ENCODE data around the gene C5. TPM values are rescaled to one million over a fixed set of nuclear protein-coding genes. Genes with fewer than 3 reads are reported as not detected.

C5 gene
- total and polyA plus RNA-seq, 2 experiments from 2014 or later, result 0.31 TPM; not detected in 1

- Histone ChIP-seq H3K4me2 (no peak overlapping the region), H3K4me3 (no peak overlapping the region), H3K27ac (ENCODE audit: low read depth) (no peak overlapping the region), H3F3A (replicated peaks; ENCODE audit: low read depth) (no peaks in the 10 kb centered on the region), H3K79me2 (replicated peaks; ENCODE audit: insufficient read depth) (no peaks in the 10 kb centered on the region), H3K9me2 (ENCODE audit: insufficient read depth) (no peaks in the 10 kb centered on the region), H4K20me1 (replicated peaks; ENCODE audit: insufficient read depth) (no peaks in the 10 kb centered on the region), H2AFZ (peak overlapping the region; percentile 72), H3K4me1 (ENCODE audit: insufficient read depth) (no peaks in the 10 kb centered on the region), H3K27me3 (ENCODE audit: insufficient read depth) (no peaks in the 10 kb centered on the region), H3K36me3 (ENCODE audit: insufficient read depth) (no peaks in the 10 kb centered on the region)
- peak; percentile 99 for ATAC-seq
- peak; percentile 87 for DNase-seq (ENCODE audit: low spot score)
- Mint-ChIP-seq H3K27ac (no peak overlapping the region; the same call in 1 of the 2 replicates), H3K4me1 (peaks cover 5% of the 10 kb centered on the region; the same call in 2 of the 3 replicates), H3K9me3 (no peaks in the 10 kb centered on the region), H3K4me3 (no peak overlapping the region), H3K27me3 (ENCODE audit: insufficient read depth, low read depth, poor library complexity) (peaks cover 4% of the 10 kb centered on the region), H3K36me3 (ENCODE audit: low read depth) (no peaks in the 10 kb centered on the region)
- TF ChIP-seq ZNF462 (CRISPR knock-in tag; IDR thresholded peaks at IDR 0.05) (peak; percentile 11; the same call in 1 of the 2 replicates), CTCF (conservative IDR thresholded peaks at IDR 0.05; ENCODE audit: low read depth in 2 of 2) (peak; percentile 52 to 70), NANOG (IDR thresholded peaks at IDR 0.05; ENCODE audit: borderline replicate concordance) (no peak)
Measured at GRCh38 chr9:121055642-121056143, 5.6 kb upstream of the C5 start.

DNA sequence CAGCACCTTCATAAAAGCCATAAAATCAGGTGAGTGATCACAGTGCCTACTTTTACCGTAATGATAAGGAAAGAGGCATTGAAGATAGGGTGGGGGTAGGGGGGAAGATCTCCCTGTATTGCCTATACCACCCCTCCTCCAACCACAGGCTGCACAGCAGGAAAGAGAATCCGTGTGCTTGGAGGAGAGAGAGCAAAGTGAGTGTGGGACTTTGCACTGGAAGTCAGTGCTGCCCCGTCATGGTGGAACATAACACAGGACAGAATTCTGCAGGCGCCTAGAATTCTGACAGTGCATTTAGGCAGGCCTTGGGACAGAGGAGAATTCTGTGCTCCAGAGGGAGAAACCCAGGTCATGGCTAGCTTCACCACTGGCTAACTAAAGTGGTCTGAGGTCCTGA lies 3.5 kb upstream of the C5 start:
- H3K79me2 ChIP-seq (replicated peaks; ENCODE audit: insufficient read depth), result no peaks in the 10 kb centered on the region
- no peaks in the 10 kb centered on the region for H3K36me3 ChIP-seq (ENCODE audit: insufficient read depth)
- DNase-seq (ENCODE audit: low spot score), result no peak
- H3K4me3 ChIP-seq, result no peak overlapping the region
- Mint-ChIP-seq H3K4me1 (peaks cover 12% of the 10 kb centered on the region; the same call in 2 of the 3 replicates), H3K9me3 (no peaks in the 10 kb centered on the region), H3K27ac (no peak overlapping the region), H3K4me3 (no peak overlapping the region), H3K36me3 (ENCODE audit: low read depth) (no peaks in the 10 kb centered on the region), H3K27me3 (ENCODE audit: insufficient read depth, low read depth, poor library complexity) (peaks cover 4% of the 10 kb centered on the region)
- no peak overlapping the region for H3K4me2 ChIP-seq
- no peaks in the 10 kb centered on the region for H3K4me1 ChIP-seq (ENCODE audit: insufficient read depth)
- no peak overlapping the region for H3K27ac ChIP-seq (ENCODE audit: low read depth)
- H2AFZ ChIP-seq, result peak overlapping the region; percentile 68
- no peaks in the 10 kb centered on the region for H3F3A ChIP-seq (replicated peaks; ENCODE audit: low read depth)
- ATAC-seq, result no peak
- H3K9me2 ChIP-seq (ENCODE audit: insufficient read depth), result no peaks in the 10 kb centered on the region
- H4K20me1 ChIP-seq (replicated peaks; ENCODE audit: insufficient read depth), result no peaks in the 10 kb centered on the region
- no peaks in the 10 kb centered on the region for H3K27me3 ChIP-seq (ENCODE audit: insufficient read depth)
- TF ChIP-seq EZH2phosphoT487 (IDR thresholded peaks at IDR 0.05; ENCODE audit: unreplicated experiment), result no peak

All from GM23338 (cell line).